NT2/D1 (cell line): ENCODE results near the gene MTO1.

Experiments
- YY1 ChIP-seq: IDR thresholded peaks from 2 replicates; pipeline ENCODE4 v1.6.1; 2011; ENCODE audit not compliant: insufficient read length, insufficient read depth
- ZNF274 ChIP-seq: IDR thresholded peaks from 2 replicates; pipeline ENCODE4 v1.6.1; 2011; ENCODE audit warnings: mild to moderate bottlenecking, low read depth, low read length

DNA sequence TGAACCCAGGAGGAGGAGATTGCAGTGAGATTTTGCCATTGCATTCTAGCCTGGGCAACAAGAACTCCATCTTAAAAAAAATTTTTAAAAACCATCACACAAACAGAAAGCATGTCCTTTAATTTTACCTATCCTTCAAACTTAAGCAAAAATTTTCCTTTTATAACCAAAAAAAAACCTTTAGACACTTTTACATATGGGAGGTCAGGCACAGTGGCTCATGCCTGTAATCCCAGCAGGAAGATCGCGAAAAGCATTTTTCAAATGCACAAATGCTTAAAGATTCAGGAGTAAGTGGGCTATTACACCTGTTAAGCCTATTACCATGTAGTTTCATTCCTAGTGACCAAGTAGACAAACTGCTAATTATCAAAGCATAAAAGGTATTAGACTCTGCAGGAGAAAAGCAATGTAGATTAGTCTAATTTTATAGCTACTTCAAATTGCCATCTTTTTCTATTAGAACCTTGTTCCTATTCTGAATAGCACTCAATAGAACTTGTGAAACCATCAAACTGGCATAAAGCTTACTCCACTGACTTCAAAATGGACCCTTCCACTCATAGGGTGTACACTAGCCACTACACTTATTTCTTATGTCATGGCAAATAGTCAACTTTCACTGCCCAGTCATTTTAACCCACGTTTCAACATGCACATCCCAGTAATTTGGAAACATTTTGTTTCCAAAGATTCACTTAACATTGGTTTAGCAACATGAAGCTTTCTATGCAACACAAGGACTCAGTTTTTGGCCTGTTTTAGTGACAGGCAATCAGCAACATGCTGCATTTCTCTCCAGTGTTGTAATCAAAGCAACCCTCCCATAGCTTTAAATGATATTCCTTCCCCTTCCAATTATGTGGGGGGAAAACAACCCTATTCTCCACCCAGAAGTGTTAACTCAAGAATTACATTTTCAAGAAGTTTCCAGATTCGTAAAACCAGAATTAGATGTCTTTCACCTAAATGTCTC, 55.3 kb downstream of the MTO1 start:
- TF ChIP-seq YY1 = no peak
- TF ChIP-seq ZNF274 = no peak
